Ascending aorta (tissue), 2 donors: ENCODE measurements around the gene CHRNG. TPM values are rescaled to one million over a fixed set of nuclear protein-coding genes. Genes with fewer than 3 reads are reported as not detected.
"Not testable (repeated sequence)": the region's sequence is repeated elsewhere in the genome, so short reads cannot be mapped to it uniquely, and the experiment has no call there.

Experiments used
- DNase-seq, 2 donors: peaks; one replicate each; pipeline ENCODE4 v3.0.0-alpha.2; 2019; ENCODE audit warnings: low spot score in 2 of 2
- H3K27ac ChIP-seq, 2 donors: fragments of 200-600 bp; sonication (generic); one replicate each; pipeline ENCODE4 v1.5.1; 2016 to 2017; ENCODE audit warnings: mild to moderate bottlenecking in 1 of 2
- H3K27me3 ChIP-seq: fragments of 200-600 bp; sonication (generic); one replicate; pipeline ENCODE4 v1.5.1; 2017
- H3K36me3 ChIP-seq, 2 donors: fragments of 200-600 bp; sonication (generic); one replicate each; pipeline ENCODE4 v1.5.1; 2016
- H3K4me1 ChIP-seq, 2 donors: fragments of 200-600 bp; sonication (generic); one replicate each; pipeline ENCODE4 v1.5.1; 2016 to 2017; ENCODE audit warnings: mild to moderate bottlenecking in 1 of 2
- H3K4me3 ChIP-seq, 2 donors: fragments of 200-600 bp; sonication (generic); one replicate each; pipeline ENCODE4 v1.5.1; 2016 to 2017; ENCODE audit warnings: mild to moderate bottlenecking in 1 of 2
- H3K9me3 ChIP-seq, 2 donors: fragments of 200-600 bp; sonication (generic); one replicate each; pipeline ENCODE4 v1.5.1; 2016
- CTCF ChIP-seq, 3 experiments: fragments of 200-600 bp in 2 of 3; fragments of 450-650 bp in 1 of 3; sonication (generic) in 2 of 3; IDR thresholded peaks; one replicate each; pipeline ENCODE4 v1.5.1; 2016 to 2019; ENCODE audit warnings: antibody characterized with exemption in 3 of 3, mild to moderate bottlenecking in 1 of 3, moderate library complexity in 1 of 3
- intact Hi-C: fragments of 100-400 bp; cut with DNase I; formaldehyde crosslinking; loops from one replicate; pipeline ENCODE4 v1.15.1; 2023
- total RNA-seq: library from RNA; depleted of rRNA; stranded (reverse); fragments of >200 nt; gene quantifications from one replicate; pipeline ENCODE4 v1.1.0, GENCODE V29; 2016

CHRNG gene
- total RNA-seq, 1 donor from 2014 or later: not detected

GRCh38 chr2:232529806-232530547 is 9.5 kb upstream of the CHRNG start:
- no peak for DNase-seq
- Histone ChIP-seq H3K4me3 (no peak overlapping the region), H3K27me3 (no peaks in the 10 kb centered on the region), H3K9me3 (no peaks in the 10 kb centered on the region), H3K27ac (no peak overlapping the region), H3K4me1 (no peaks in the 10 kb centered on the region), H3K36me3 (no peaks in the 10 kb centered on the region)
- TF ChIP-seq CTCF (IDR thresholded peaks at IDR 0.05): no peak
- intact Hi-C loops: loop anchor here (10.0 kb wide), 1 partner anchor 605 kb away; the partner anchor contains the start of gene NPPC

DNA sequence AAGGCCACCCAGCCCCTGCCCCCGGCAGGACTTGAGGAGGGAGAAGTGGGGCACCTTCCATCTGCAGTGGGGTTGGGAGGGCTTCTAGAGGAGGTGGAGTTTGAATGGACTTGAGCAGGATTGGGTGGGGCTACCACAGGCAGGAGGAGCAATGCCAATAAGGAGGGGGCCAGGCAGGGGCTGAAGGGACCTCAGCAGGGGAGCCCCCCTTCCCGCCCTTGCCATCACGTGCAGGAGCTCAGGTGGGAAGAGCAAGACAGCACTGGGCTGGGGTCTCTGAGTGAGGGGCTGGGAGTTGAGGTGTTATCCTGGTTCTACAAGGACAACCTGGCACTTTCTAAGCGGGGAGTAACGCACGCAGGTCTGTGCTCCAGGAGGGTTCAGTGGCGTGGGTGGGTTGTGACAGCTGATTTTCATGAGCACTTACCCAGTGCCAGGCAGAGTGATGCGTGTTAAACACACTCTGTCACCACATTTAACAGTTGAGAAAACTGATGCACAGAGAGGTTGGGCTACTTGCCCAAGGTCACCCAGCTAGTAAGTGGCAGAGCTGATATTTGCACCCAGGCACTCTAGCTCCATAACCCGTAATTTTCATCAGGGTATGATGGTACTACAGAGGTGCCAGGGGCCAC is 8.7 kb upstream of the CHRNG start:
- no peaks in the 10 kb centered on the region for H3K36me3 ChIP-seq
- no peak overlapping the region for H3K27ac ChIP-seq
- no peaks in the 10 kb centered on the region for H3K9me3 ChIP-seq
- no peaks in the 10 kb centered on the region for H3K27me3 ChIP-seq
- no peak overlapping the region for H3K4me3 ChIP-seq
- no peaks in the 10 kb centered on the region for H3K4me1 ChIP-seq
- no peak for DNase-seq
- intact Hi-C loops: no loop called here
- no peak for TF ChIP-seq CTCF (IDR thresholded peaks at IDR 0.05)

DNA sequence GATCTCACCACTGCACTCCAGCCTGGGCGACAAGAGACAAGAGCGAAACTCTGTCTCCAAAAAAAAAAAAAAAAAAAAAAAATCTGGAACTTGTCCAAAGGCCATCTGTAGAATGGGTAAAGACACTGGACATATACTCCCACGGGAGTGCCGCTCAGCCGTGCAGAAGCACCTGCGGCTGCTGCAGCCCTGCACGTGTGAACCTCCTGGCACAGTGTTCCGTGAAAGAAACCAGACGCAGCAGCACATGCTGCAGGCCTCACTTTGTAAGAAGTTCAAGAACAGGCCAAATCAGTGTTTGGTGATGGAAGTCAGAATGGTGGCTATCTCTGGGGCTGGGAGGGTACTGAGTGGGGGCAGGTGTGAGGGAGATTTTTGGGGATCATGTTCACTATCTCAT is 7.1 kb upstream of the CHRNG start:
- no peak for DNase-seq

GRCh38 chr2:232532821-232533220 is 6.7 kb upstream of the CHRNG start:
- H3K27ac ChIP-seq, H3K4me3 ChIP-seq, intact Hi-C loops, H3K36me3 ChIP-seq, H3K4me1 ChIP-seq, DNase-seq, H3K9me3 ChIP-seq, H3K27me3 ChIP-seq: not testable (repeated sequence)

More for the DNA sequence above, 7.1 kb upstream of the CHRNG start:
- Histone ChIP-seq H3K27me3 (no peaks in the 10 kb centered on the region), H3K36me3 (no peaks in the 10 kb centered on the region), H3K4me1 (no peaks in the 10 kb centered on the region), H3K9me3 (no peaks in the 10 kb centered on the region), H3K27ac (no peak overlapping the region), H3K4me3 (no peak overlapping the region)
- intact Hi-C loops: no loop called here
- TF ChIP-seq CTCF (IDR thresholded peaks at IDR 0.05): no peak

- no peaks in the 10 kb centered on the region for H3K9me3 ChIP-seq
- H3K4me1 ChIP-seq: no peaks in the 10 kb centered on the region
- DNase-seq: no peak
- H3K4me3 ChIP-seq: no peak overlapping the region
- H3K27ac ChIP-seq: no peak overlapping the region
- H3K27me3 ChIP-seq: no peaks in the 10 kb centered on the region
- no peak for TF ChIP-seq CTCF (IDR thresholded peaks at IDR 0.05)
- no peaks in the 10 kb centered on the region for H3K36me3 ChIP-seq
- intact Hi-C loops: no loop called here
These were observed 5.4 kb upstream of the CHRNG start for GRCh38 chr2:232533944-232534710.
